MM.1S (cell line): ENCODE results near the gene FYN.

Experiments
- DNase-seq: peaks from one replicate; pipeline ENCODE4 v3.0.0-alpha.2; 2015
- H2AFZ ChIP-seq: fragments of 300-600 bp; sonication (generic); 2 replicates; pipeline ENCODE4 v1.6.0; 2016; ENCODE audit warnings: antibody characterized with exemption, low read length
- H3F3A ChIP-seq: fragments of 300-600 bp; sonication (generic); 2 replicates; pipeline ENCODE4 v1.6.1; 2016; ENCODE audit warnings: mild to moderate bottlenecking, antibody characterized with exemption, low read length, moderate library complexity, mixed read lengths; ENCODE audit not compliant: insufficient read depth
- H3K27ac ChIP-seq: fragments of 300-600 bp; sonication (generic); 2 replicates; pipeline ENCODE4 v1.5.1; 2016; ENCODE audit warnings: mild to moderate bottlenecking, low read length
- H3K27me3 ChIP-seq: fragments of 300-600 bp; sonication (generic); replicated peaks from 2 replicates; pipeline ENCODE4 v1.6.0; 2016; ENCODE audit warnings: low read length; ENCODE audit not compliant: insufficient read depth
- H3K36me3 ChIP-seq: fragments of 300-600 bp; sonication (generic); replicated peaks from 2 replicates; pipeline ENCODE4 v1.6.1; 2016; ENCODE audit warnings: mild to moderate bottlenecking, low read length, mixed read lengths; ENCODE audit not compliant: insufficient read depth
- H3K4me1 ChIP-seq: fragments of 300-600 bp; sonication (generic); 2 replicates; pipeline ENCODE4 v1.6.1; 2016; ENCODE audit warnings: low read length, mixed read lengths
- H3K4me2 ChIP-seq: fragments of 300-600 bp; sonication (generic); 2 replicates; pipeline ENCODE4 v1.6.0; 2016; ENCODE audit warnings: low read depth, low read length
- H3K4me3 ChIP-seq: fragments of 300-600 bp; sonication (generic); 2 replicates; pipeline ENCODE4 v1.5.1; 2016; ENCODE audit warnings: low read length, mixed read lengths
- H3K79me2 ChIP-seq: fragments of 300-600 bp; sonication (generic); 2 replicates; pipeline ENCODE4 v1.6.1; 2016; ENCODE audit warnings: mixed run types, low read length, mixed read lengths
- H3K9ac ChIP-seq: fragments of 300-600 bp; sonication (generic); 2 replicates; pipeline ENCODE4 v1.6.1; 2016; ENCODE audit warnings: low read length, mixed read lengths
- H3K9me2 ChIP-seq: fragments of 300-600 bp; sonication (generic); replicated peaks from 2 replicates; pipeline ENCODE4 v1.6.1; 2016; ENCODE audit warnings: mild to moderate bottlenecking, low read length, mixed read lengths; ENCODE audit not compliant: insufficient read depth
- H3K9me3 ChIP-seq: fragments of 300-600 bp; sonication (generic); replicated peaks from 2 replicates; pipeline ENCODE4 v1.6.1; 2016; ENCODE audit warnings: mild to moderate bottlenecking, low read length, mixed read lengths; ENCODE audit not compliant: insufficient read depth
- H4K20me1 ChIP-seq: fragments of 300-600 bp; sonication (generic); 2 replicates; pipeline ENCODE4 v1.6.1; 2016; ENCODE audit warnings: mild to moderate bottlenecking, low read length, moderate library complexity, mixed read lengths; ENCODE audit not compliant: insufficient read depth
- CTCF ChIP-seq: fragments of 300-600 bp; sonication (generic); IDR thresholded peaks from 2 replicates; pipeline ENCODE4 v1.5.1; 2016; ENCODE audit warnings: antibody characterized with exemption, low read length, mixed read lengths
- EZH2 ChIP-seq: fragments of 300-600 bp; sonication (generic); optimal IDR thresholded peaks from 2 replicates; pipeline ENCODE3; 2017; ENCODE audit warnings: low read depth, mild to moderate bottlenecking, antibody characterized with exemption, low read length, mixed read lengths
- EZH2phosphoT487 ChIP-seq: fragments of 300-600 bp; sonication (generic); IDR thresholded peaks from 2 replicates; pipeline ENCODE4 v1.6.1; 2018; ENCODE audit warnings: antibody characterized with exemption, low read length

FYN gene

GRCh38 chr6:111653434-111653833 lies 219.8 kb downstream of the FYN start:
- no peak for DNase-seq
- Histone ChIP-seq H3K4me1 (no peaks in the 10 kb centered on the region), H3K27ac (no peak overlapping the region), H3K79me2 (no peaks in the 10 kb centered on the region), H3K9me2 (no peaks in the 10 kb centered on the region), H3K9me3 (no peaks in the 10 kb centered on the region), H3K4me2 (no peak overlapping the region), H3K36me3 (no peaks in the 10 kb centered on the region), H3K27me3 (no peaks in the 10 kb centered on the region), H3K9ac (no peak overlapping the region), H2AFZ (no peak overlapping the region), H3K4me3 (no peak overlapping the region), H4K20me1 (no peaks in the 10 kb centered on the region), H3F3A (no peaks in the 10 kb centered on the region)
- TF ChIP-seq CTCF (no peak), EZH2phosphoT487 (no peak), EZH2 (no peak)

GRCh38 chr6:111652156-111652555 lies 221.1 kb downstream of the FYN start:
- H3K9me3 ChIP-seq, result no peaks in the 10 kb centered on the region
- H3K36me3 ChIP-seq, result no peaks in the 10 kb centered on the region
- no peak overlapping the region for H2AFZ ChIP-seq
- no peaks in the 10 kb centered on the region for H4K20me1 ChIP-seq
- no peaks in the 10 kb centered on the region for H3K9me2 ChIP-seq
- H3F3A ChIP-seq, result no peaks in the 10 kb centered on the region
- no peaks in the 10 kb centered on the region for H3K79me2 ChIP-seq
- no peak overlapping the region for H3K4me3 ChIP-seq
- H3K4me1 ChIP-seq, result no peaks in the 10 kb centered on the region
- no peak overlapping the region for H3K4me2 ChIP-seq
- H3K27me3 ChIP-seq, result no peaks in the 10 kb centered on the region
- TF ChIP-seq CTCF (no peak), EZH2 (no peak), EZH2phosphoT487 (no peak)
- H3K9ac ChIP-seq, result no peak overlapping the region
- no peak for DNase-seq
- no peak overlapping the region for H3K27ac ChIP-seq

GRCh38 chr6:111651185-111652034 lies 221.8 kb downstream of the FYN start:
- H3K27ac ChIP-seq, result no peak overlapping the region
- H3K4me2 ChIP-seq, result no peak overlapping the region

More at GRCh38 chr6:111651185-111652034, 221.8 kb downstream of the FYN start:
- no peak overlapping the region for H3K4me3 ChIP-seq
- H3K27me3 ChIP-seq, result no peaks in the 10 kb centered on the region
- no peaks in the 10 kb centered on the region for H3K4me1 ChIP-seq
- H3K9me2 ChIP-seq, result no peaks in the 10 kb centered on the region
- no peaks in the 10 kb centered on the region for H3K79me2 ChIP-seq
- no peaks in the 10 kb centered on the region for H3K9me3 ChIP-seq
- no peak overlapping the region for H3K9ac ChIP-seq
- DNase-seq, result no peak
- no peaks in the 10 kb centered on the region for H3F3A ChIP-seq
- H2AFZ ChIP-seq, result no peak overlapping the region
- H4K20me1 ChIP-seq, result no peaks in the 10 kb centered on the region
- no peaks in the 10 kb centered on the region for H3K36me3 ChIP-seq
- TF ChIP-seq CTCF (no peak), EZH2 (no peak), EZH2phosphoT487 (no peak)
